GM12878 (cell line): ENCODE results near the gene PRSS12. TPM values are rescaled to one million over a fixed set of nuclear protein-coding genes. Genes with fewer than 3 reads are reported as not detected.

Experiments used
- ATF7 ChIP-seq: fragments of 450-650 bp; IDR thresholded peaks from 2 replicates; pipeline ENCODE4 v1.6.1; 2016; ENCODE audit warnings: low read depth, mild to moderate bottlenecking
- BCL3 ChIP-seq: IDR thresholded peaks from 2 replicates; pipeline ENCODE4 v1.6.1; 2011; ENCODE audit warnings: borderline replicate concordance, low read depth, mild to moderate bottlenecking, moderate library complexity, low read length; ENCODE audit not compliant: insufficient read depth, poor library complexity, severe bottlenecking
- E2F8 ChIP-seq: fragments of 450-650 bp; IDR thresholded peaks from 2 replicates; pipeline ENCODE4 v1.6.1; 2018; ENCODE audit warnings: mild to moderate bottlenecking, low read depth, moderate library complexity; ENCODE audit not compliant: partially characterized antibody
- EP300 ChIP-seq, 2 experiments: fragments of 150-350 bp in 1 of 2; IDR thresholded peaks; 2 replicates each; pipeline ENCODE4 v1.6.1; 2011 to 2012; ENCODE audit warnings: low read depth in 2 of 2, low read length in 2 of 2, borderline replicate concordance in 1 of 2, improper control_type of control experiment in 1 of 2, inconsistent platforms in 1 of 2; ENCODE audit not compliant: control insufficient read depth in 1 of 2
- MYB ChIP-seq: fragments of 150-350 bp; IDR thresholded peaks from 2 replicates; pipeline ENCODE4 v1.6.1; 2014; ENCODE audit warnings: mild to moderate bottlenecking, low read depth, low read length, borderline replicate concordance
- MYC ChIP-seq: IDR thresholded peaks from 2 replicates; pipeline ENCODE4 v1.6.1; 2011; ENCODE audit warnings: mild to moderate bottlenecking, low read length, moderate library complexity, inconsistent platforms; ENCODE audit not compliant: insufficient read depth, insufficient replicate concordance, insufficient read length, severe bottlenecking
- NR2F1 ChIP-seq: fragments of 450-650 bp; conservative IDR thresholded peaks from 2 replicates; pipeline ENCODE4 v1.6.1; 2017; ENCODE audit warnings: mild to moderate bottlenecking
- POLR2A ChIP-seq: IDR thresholded peaks from 2 replicates; pipeline ENCODE4 v1.6.1; 2011; ENCODE audit warnings: low read depth, mild to moderate bottlenecking, low read length
- TARDBP ChIP-seq: IDR thresholded peaks from 2 replicates; pipeline ENCODE4 v1.6.1; 2016; ENCODE audit warnings: borderline replicate concordance
- TCF3 ChIP-seq: IDR thresholded peaks from 2 replicates; pipeline ENCODE4 v1.6.1; 2012; ENCODE audit warnings: low read depth, mild to moderate bottlenecking, low read length, borderline replicate concordance; ENCODE audit not compliant: insufficient read depth
- TCF7 ChIP-seq: IDR thresholded peaks from 2 replicates; pipeline ENCODE4 v1.6.1; 2014; ENCODE audit warnings: antibody characterized with exemption, borderline replicate concordance
- ZBTB4 ChIP-seq: fragments of 450-650 bp; formaldehyde crosslinking; IDR thresholded peaks from 2 replicates; pipeline ENCODE4 v1.4.0; 2022; ENCODE audit warnings: mild to moderate bottlenecking, moderate library complexity
- ZBTB40 ChIP-seq: fragments of 450-650 bp; IDR thresholded peaks from 2 replicates; pipeline ENCODE4 v1.6.1; 2016; ENCODE audit warnings: mild to moderate bottlenecking, moderate library complexity, borderline replicate concordance
- ZNF622 ChIP-seq: fragments of 450-650 bp; IDR thresholded peaks from 2 replicates; pipeline ENCODE4 v1.6.1; 2017; ENCODE audit warnings: mild to moderate bottlenecking, inconsistent platforms
- polyA plus RNA-seq, 11 experiments: library from polyadenylated mRNA; depleted of rRNA in 4 of 11; unstranded in 6 of 11; stranded (reverse) in 5 of 11; fragments of >200 nt; fragmentation: Nextera tagmentation in 4 of 11; fragmentation: Illumina TruSeq in 1 of 11; extraction: Ambion mirVana in 4 of 11; extraction: Trizol in 1 of 11; gene quantifications; 1 replicate in 1 of 11; 2 replicates in 10 of 11; pipeline versions ENCODE4 v1.2.1 to v1.2.3, GENCODE V29; 2011 to 2016; ENCODE audit warnings: inconsistent platforms in 2 of 11, missing spikeins in 2 of 11, low read depth in 1 of 11
- total RNA-seq, 4 experiments: library from RNA; depleted of rRNA in 3 of 4; stranded (reverse); fragments of >200 nt in 3 of 4; fragmentation: Illumina TruSeq in 1 of 4; extraction: Trizol in 1 of 4; gene quantifications; 2 replicates each; pipeline versions ENCODE4 v1.2.1 to v1.2.3, GENCODE V29; 2013 to 2021

The PRSS12 gene
- total and polyA plus RNA-seq, 10 of the 15 experiments (the other 5 are each of a cell fraction or from before 2014, with no cell fraction given) = 0.04 to 0.34 (median 0.11) TPM; not detected in 2

GRCh38 chr4:118278473-118279274 lies 74.1 kb downstream of the PRSS12 start (continued):
- TF ChIP-seq TCF7 = no peak
- TF ChIP-seq TARDBP = peak; percentile 22; the same call in 1 of the 2 replicates
- no peak for TF ChIP-seq E2F8
- no peak for TF ChIP-seq ZBTB4
- peak; percentile 70; the same call in 1 of the 2 replicates for TF ChIP-seq ZBTB40
- peak; percentile 94 for TF ChIP-seq POLR2A
- peak; percentile 29; the same call in 1 of the 2 replicates for TF ChIP-seq NR2F1
- TF ChIP-seq MYB = no peak
- TF ChIP-seq ATF7 = peak; percentile 85
- no peak for TF ChIP-seq ZNF622
- peak; percentile 94 for TF ChIP-seq MYC
- no peak for TF ChIP-seq BCL3
- TF ChIP-seq TCF3 = peak; percentile 75; the same call in 1 of the 2 replicates
- TF ChIP-seq EP300 (IDR thresholded peaks at IDR 0.05; ENCODE audit: borderline replicate concordance in 1 of 2, control insufficient read depth in 1 of 2, low read depth in 2 of 2, low read length in 2 of 2) = peak in 1 of 2 experiments; percentile 68; a peak in 1 of 4 replicates
